K562 (cell line): ENCODE results near the gene MPHOSPH8. TPM values are rescaled to one million over a fixed set of nuclear protein-coding genes. Genes with fewer than 3 reads are reported as not detected.
A peak's percentile ranks its signal among the peaks of the same experiment; 100 is the strongest.

ENCODE experiments used
- ATAC-seq: fragments of 200-7000 bp; cut with Tn5 transposase; 3 replicates; pipeline ENCODE4 v1.9.1; 2020; ENCODE audit warnings: moderate library complexity
- BruUV-seq: library from RNA; stranded (reverse); fragments of 400-500 nt; replicated peaks from 2 replicates; lab custom pipeline; 2021; lab: Mats Ljungman, UMichigan
- CTCF ChIA-PET: fragments of 300-600 bp; formaldehyde crosslinking; extraction: SDS; loops from one replicate; lab custom pipeline; 2021; ENCODE audit warnings: low intra/inter-chr PET ratio; lab: Yijun Ruan, JAX
- POLR2A ChIA-PET: fragments of 300-600, 350-650 bp; sonication (Branson Sonifier 250); formaldehyde crosslinking; extraction: SDS; loops from one replicate; lab custom pipeline; 2021; ENCODE audit warnings: antibody characterized with exemption, inconsistent platforms; lab: Yijun Ruan, JAX
- DNase-seq, 4 experiments: peaks; one replicate each; pipeline versions ENCODE4 v3.0.0 to v3.0.0-alpha.2; 2011 to 2018; ENCODE audit warnings: low spot score in 3 of 4, mixed read lengths in 3 of 4; ENCODE audit errors: extremely low read depth in 1 of 4
- FAIRE-seq: peaks from 2 replicates; lab custom pipeline; 2011; peaks lifted over from hg19 to GRCh38; lab: Jason Lieb, UNC
- H2AFZ ChIP-seq: 2 replicates; pipeline ENCODE4 v1.6.0; 2011; ENCODE audit warnings: low read depth, low read length, control low read depth, inconsistent platforms
- H3K27ac ChIP-seq: fragments of 200-600 bp; 3 replicates; pipeline ENCODE4 v1.8.0; 2011; ENCODE audit warnings: low read depth, mild to moderate bottlenecking, control low read depth, inconsistent platforms, low read length, moderate library complexity, mixed read lengths; ENCODE audit errors: extremely low read depth
- H3K27me3 ChIP-seq, 2 experiments: fragments of 300-600 bp in 1 of 2; 2 replicates in 1 of 2; 3 replicates in 1 of 2; pipeline versions ENCODE4 v1.6.0 to v1.8.0; 2011; ENCODE audit warnings: inconsistent platforms in 2 of 2, low read length in 2 of 2, mild to moderate bottlenecking in 1 of 2, mixed read lengths in 1 of 2, moderate library complexity in 1 of 2; ENCODE audit not compliant: control insufficient read depth in 2 of 2, insufficient read depth in 2 of 2
- H3K36me3 ChIP-seq: fragments of 300-600 bp; 3 replicates; pipeline ENCODE4 v1.8.0; 2011; ENCODE audit warnings: mild to moderate bottlenecking, low read length, inconsistent platforms; ENCODE audit not compliant: control insufficient read depth, insufficient read depth
- H3K4me1 ChIP-seq, 2 experiments: fragments of 200-600 bp in 1 of 2; replicated peaks in 1 of 2; 2 replicates in 1 of 2; 3 replicates in 1 of 2; pipeline versions ENCODE4 v1.5.1 to v1.8.0; 2011; ENCODE audit warnings: inconsistent platforms in 2 of 2, low read length in 2 of 2, mild to moderate bottlenecking in 1 of 2, mixed read lengths in 1 of 2, moderate library complexity in 1 of 2; ENCODE audit not compliant: control insufficient read depth in 2 of 2, insufficient read depth in 2 of 2
- H3K4me2 ChIP-seq: 2 replicates; pipeline ENCODE4 v1.6.1; 2011; ENCODE audit warnings: low read length, control low read depth, inconsistent platforms, mixed read lengths; ENCODE audit not compliant: insufficient read depth
- H3K4me3 ChIP-seq: fragments of 200-600 bp; sonication (generic), shearing (Covaris generic); 2 replicates; pipeline ENCODE4 v1.5.1; 2016; ENCODE audit warnings: control low read depth, inconsistent platforms
- H3K79me2 ChIP-seq: fragments of 200-600 bp; 3 replicates; pipeline ENCODE4 v1.8.0; 2011; ENCODE audit warnings: low read length, inconsistent platforms; ENCODE audit not compliant: control insufficient read depth, insufficient read depth
- H3K9ac ChIP-seq, 2 experiments: 2 replicates each; pipeline versions ENCODE4 v1.6.0 to v1.6.1; 2011; ENCODE audit warnings: low read depth in 2 of 2, low read length in 2 of 2, control low read depth in 1 of 2, inconsistent platforms in 1 of 2, mild to moderate bottlenecking in 1 of 2, mixed read lengths in 1 of 2; ENCODE audit not compliant: insufficient read depth in 1 of 2
- H3K9me1 ChIP-seq: one replicate; pipeline ENCODE4 v1.6.0; 2011; ENCODE audit warnings: inconsistent platforms, mild to moderate bottlenecking, low read length, moderate library complexity; ENCODE audit not compliant: control insufficient read depth, insufficient read depth
- H3K9me3 ChIP-seq: replicated peaks from 2 replicates; pipeline ENCODE4 v1.5.1; 2011; ENCODE audit warnings: low read depth, low read length, inconsistent platforms; ENCODE audit not compliant: control insufficient read depth, insufficient read depth
- H4K20me1 ChIP-seq: replicated peaks from 2 replicates; pipeline ENCODE4 v1.6.1; 2011; ENCODE audit warnings: low read length, inconsistent platforms, mixed read lengths; ENCODE audit not compliant: control insufficient read depth, insufficient read depth
- CTCF ChIP-seq, 3 experiments: IDR thresholded peaks in 2 of 3; conservative IDR thresholded peaks in 1 of 3; 2 replicates each; pipeline ENCODE4 v1.5.1; 2011 to 2012; ENCODE audit warnings: low read length in 3 of 3, mild to moderate bottlenecking in 3 of 3, control low read depth in 2 of 3, improper control_type of control experiment in 1 of 3, inconsistent platforms in 1 of 3, low read depth in 1 of 3, mixed read lengths in 1 of 3, moderate library complexity in 1 of 3; ENCODE audit not compliant: insufficient read depth in 2 of 3
- DEAF1 ChIP-seq: fragments of 450-650 bp; formaldehyde crosslinking; IDR thresholded peaks from 2 replicates; pipeline ENCODE4 v1.4.0; 2020; ENCODE audit warnings: mild to moderate bottlenecking, moderate library complexity
- ETS1 ChIP-seq: conservative IDR thresholded peaks from 2 replicates; pipeline ENCODE4 v1.6.1; 2011; ENCODE audit warnings: low read depth, mild to moderate bottlenecking, low read length; ENCODE audit not compliant: control insufficient read depth
- EWSR1 ChIP-seq: fragments of 450-650 bp; IDR thresholded peaks from 2 replicates; pipeline ENCODE4 v1.6.1; 2018; ENCODE audit warnings: borderline replicate concordance, mild to moderate bottlenecking, low read depth, moderate library complexity; ENCODE audit not compliant: partially characterized antibody
- FOXP1 ChIP-seq: sonication (generic); formaldehyde crosslinking; IDR thresholded peaks from 2 replicates; pipeline ENCODE4 v1.8.0; 2022; ENCODE audit warnings: mild to moderate bottlenecking, missing genetic modification reagents
- ID3 ChIP-seq, 2 experiments: fragments of 250-450 bp in 1 of 2; fragments of 450-650 bp in 1 of 2; sonication (Bioruptor Pico) in 1 of 2; IDR thresholded peaks; 2 replicates each; pipeline versions ENCODE4 v1.6.1 to v1.8.0; 2016 to 2021; ENCODE audit warnings: mild to moderate bottlenecking in 2 of 2, moderate library complexity in 2 of 2, missing compliant biosample characterization in 1 of 2, missing genetic modification characterization in 1 of 2
- L3MBTL2 ChIP-seq: fragments of 450-650 bp; IDR thresholded peaks from 2 replicates; pipeline ENCODE4 v1.6.1; 2016; ENCODE audit warnings: mild to moderate bottlenecking, moderate library complexity
- NR2C1 ChIP-seq, 2 experiments: fragments of 450-650 bp; IDR thresholded peaks; 2 replicates each; pipeline ENCODE4 v1.6.1; 2017; ENCODE audit warnings: mild to moderate bottlenecking in 2 of 2, antibody characterized with exemption in 1 of 2, inconsistent platforms in 1 of 2, missing compliant biosample characterization in 1 of 2, missing genetic modification characterization in 1 of 2
- SUPT5H ChIP-seq: fragments of 450-650 bp; IDR thresholded peaks from 2 replicates; pipeline ENCODE4 v1.6.1; 2016
- TSC22D4 ChIP-seq: fragments of 450-650 bp; IDR thresholded peaks from 2 replicates; pipeline ENCODE4 v1.6.1; 2016; ENCODE audit warnings: missing genetic modification characterization, missing biosample characterization, control low read depth
- ZBTB9 ChIP-seq: fragments of 450-650 bp; formaldehyde crosslinking; IDR thresholded peaks from 2 replicates; pipeline ENCODE4 v1.4.0; 2020; ENCODE audit warnings: mild to moderate bottlenecking, moderate library complexity
- ZNF174 ChIP-seq: fragments of 250-450 bp; sonication (Bioruptor Pico); IDR thresholded peaks from 2 replicates; pipeline ENCODE4 v1.4.0; 2020; ENCODE audit warnings: mild to moderate bottlenecking
- WGBS: fragments of 100-300 bp; shearing (Covaris generic); methylation state at CpG from one replicate; pipeline ENCODE4 v1.1.6; 2016; ENCODE audit warnings: low coverage, mixed read lengths; ENCODE audit not compliant: insufficient coverage; ENCODE audit errors: missing lambda C conversion rate; 5-methylcytosine and 5-hydroxymethylcytosine counted together
- in situ Hi-C: fragments of 300-500 bp; cut with MboI; formaldehyde crosslinking; loops from 4 replicates; pipeline ENCODE4 v1.15.0; 2018; ENCODE audit warnings: inconsistent platforms, mixed read lengths
- intact Hi-C: fragments of 100-400 bp; cut with micrococcal nuclease; formaldehyde crosslinking; loops from 2 replicates; pipeline ENCODE4 v1.14.2; 2022
- polyA plus RNA-seq, 8 experiments: library from polyadenylated mRNA; depleted of rRNA in 4 of 8; stranded (reverse) in 5 of 8; unstranded in 3 of 8; fragments of >200 nt; fragmentation: Nextera tagmentation in 2 of 8; fragmentation: Illumina TruSeq in 1 of 8; extraction: Ambion mirVana in 2 of 8; extraction: Trizol in 1 of 8; gene quantifications; 2 replicates each; pipeline versions ENCODE4 v1.2.1 to v1.2.3, GENCODE V29; 2011 to 2014; ENCODE audit warnings: inconsistent platforms in 1 of 8, missing spikeins in 1 of 8
- total RNA-seq, 7 experiments: library from RNA; depleted of rRNA in 6 of 7; stranded (reverse); fragments of >200 nt in 6 of 7; fragmentation: Illumina TruSeq in 2 of 7; extraction: Trizol in 2 of 7; gene quantifications; 2 replicates each; pipeline versions ENCODE4 v1.2.1 to v1.2.3, GENCODE V29; 2011 to 2021; ENCODE audit warnings: low replicate concordance in 1 of 7

The MPHOSPH8 gene
- total and polyA plus RNA-seq, 9 of the 15 experiments (the other 6 are each of a cell fraction or from before 2014, with no cell fraction given) = 10.3 to 24.8 (median 16.6) TPM

- intact Hi-C loops (no loop called here), in situ Hi-C loops (no loop called here)
- Histone ChIP-seq H3K79me2 (peaks cover 44% of the 10 kb centered on the region), H4K20me1 (no peaks in the 10 kb centered on the region), H3K27ac (peak overlapping the region; percentile 74), H3K9ac (peak overlapping the region; percentile 54 to 92), H3K36me3 (peaks cover 9% of the 10 kb centered on the region; the same call in 1 of the 3 replicates), H2AFZ (peak overlapping the region; percentile 90), H3K27me3 (no peaks in the 10 kb centered on the region), H3K4me1 (peaks cover 0 to 4% of the 10 kb centered on the region in 2 experiments; a peak in 3 of 5 replicates), H3K9me1 (no peaks in the 10 kb centered on the region), H3K4me3 (peak overlapping the region; percentile 79), H3K4me2 (peak overlapping the region; percentile 98), H3K9me3 (no peaks in the 10 kb centered on the region)
- no peak for DNase-seq
- BruUV-seq = TSS peak; percentile 90
- no peak for FAIRE-seq
- 18% methylated on average over 13 of the region's 25 CpGs for WGBS
- POLR2A ChIA-PET = interaction anchor here (0.5 to 1.5 kb wide), 6 partner anchors 12 to 562 kb away, joined by 3 to 6 read pairs (median 4); no protein-coding TSS in a partner anchor
- no peak for ATAC-seq
- CTCF ChIA-PET = interaction anchor here (0.7 kb wide), 1 partner anchor 402 kb away, joined by 3 read pairs; no protein-coding TSS in a partner anchor
- TF ChIP-seq L3MBTL2 (peak; percentile 70), TSC22D4 (tag) (no peak), CTCF (IDR thresholded peaks at IDR 0.05 in 2 of 3, conservative IDR thresholded peaks at IDR 0.05 in 1 of 3; ENCODE audit: insufficient read depth in 2 of 3, low read depth in 1 of 3, low read length in 3 of 3) (no peak), ETS1 (0 out of 2 replicates have a peak, but pooled peaks have one; percentile 13), NR2C1 (IDR thresholded peaks at IDR 0.05) (0 out of 2 replicates have a peak, but pooled peaks have one; percentile 81), NR2C1 (tag; IDR thresholded peaks at IDR 0.05) (peak; percentile 70), ZBTB9 (CRISPR knock-in tag) (0 out of 2 replicates have a peak, but pooled peaks have one; percentile 19), DEAF1 (no peak), ID3 (CRISPR knock-in tag; IDR thresholded peaks at IDR 0.05) (no peak), ID3 (tag; IDR thresholded peaks at IDR 0.05) (peak; percentile 85), ZNF174 (no peak), FOXP1 (CRISPR knock-in tag) (0 out of 2 replicates have a peak, but pooled peaks have one; percentile 25), SUPT5H (peak; percentile 66), EWSR1 (no peak)
These were observed 462 bp upstream of the MPHOSPH8 start for GRCh38 chr13:19632915-19633478.
